Heart left ventricle (tissue), 16 donors: ENCODE results near the gene KIF13A. TPM values are rescaled to one million over a fixed set of nuclear protein-coding genes. Genes with fewer than 3 reads are reported as not detected.
"Not testable (repeated sequence)": the region's sequence is repeated elsewhere in the genome, so short reads cannot be mapped to it uniquely, and the experiment has no call there.

ENCODE experiments used
- ATAC-seq, 4 donors: fragments of 200-7000 bp; cut with Tn5 transposase; one replicate each; pipeline ENCODE4 v1.9.1; 2020 to 2022; ENCODE audit warnings: moderate library complexity in 4 of 4, mild to moderate bottlenecking in 3 of 4, moderate number of reproducible peaks in 1 of 4
- DNase-seq, 5 donors: peaks; one replicate each; pipeline ENCODE4 v3.0.0-alpha.2; 2020
- H3K27ac ChIP-seq, 12 donors: fragments of 200-600 bp; sonication (generic) in 4 of 12; one replicate each; pipeline versions ENCODE4 v1.5.0 to v1.8.0; 2016 to 2022; ENCODE audit warnings: mild to moderate bottlenecking in 2 of 12
- H3K27me3 ChIP-seq, 9 donors: fragments of 200-600 bp; sonication (generic) in 2 of 9; one replicate each; pipeline versions ENCODE4 v1.5.1 to v1.8.0; 2016 to 2022; ENCODE audit warnings: mild to moderate bottlenecking in 3 of 9
- H3K36me3 ChIP-seq, 9 donors: fragments of 200-600 bp; sonication (generic) in 2 of 9; one replicate each; pipeline versions ENCODE4 v1.5.0 to v1.8.0; 2018 to 2022; ENCODE audit warnings: mild to moderate bottlenecking in 2 of 9
- H3K4me1 ChIP-seq, 12 donors: fragments of 200-600 bp; sonication (generic) in 4 of 12; one replicate each; pipeline versions ENCODE4 v1.5.0 to v1.8.0; 2016 to 2022; ENCODE audit warnings: mild to moderate bottlenecking in 3 of 12
- H3K4me3 ChIP-seq, 12 donors: fragments of 200-600 bp; sonication (generic) in 4 of 12; one replicate each; pipeline versions ENCODE4 v1.5.0 to v1.8.0; 2017 to 2022; ENCODE audit warnings: mild to moderate bottlenecking in 9 of 12, moderate library complexity in 4 of 12
- H3K9me3 ChIP-seq, 12 donors: fragments of 200-600 bp; sonication (generic) in 4 of 12; one replicate each; pipeline versions ENCODE4 v1.5.0 to v1.8.0; 2016 to 2022; ENCODE audit warnings: mild to moderate bottlenecking in 1 of 12
- POLR2A ChIP-seq, 2 donors: fragments of 450-650 bp; IDR thresholded peaks; one replicate each; pipeline ENCODE4 v1.6.1; 2017; ENCODE audit warnings: antibody characterized with exemption in 2 of 2, mild to moderate bottlenecking in 2 of 2, moderate library complexity in 2 of 2
- WGBS, 4 donors: extraction: QIAGEN DNeasy Blood & Tissue Kit in 2 of 4; methylation state at CpG; one replicate each; pipeline versions ENCODE4 v1.1.5 to v1.1.7; 2013 to 2018; 5-methylcytosine and 5-hydroxymethylcytosine counted together
- intact Hi-C, 10 donors: fragments of 100-400 bp; cut with DNase I; formaldehyde crosslinking; loops; one replicate each; pipeline versions ENCODE4 v1.11.1 to v1.14.2; 2022
- polyA plus RNA-seq, 2 donors: library from polyadenylated mRNA; stranded (reverse); fragments of 200-250 nt; gene quantifications; one replicate each; pipeline ENCODE4 v1.2.3, GENCODE V29; 2013
- total RNA-seq, 9 donors: library from RNA; depleted of rRNA in 2 of 9; stranded (reverse); fragments of >200 nt in 2 of 9; fragmentation: NEBNext Ultra II Directional in 3 of 9; extraction: Animal tissue kit (Norgen Biotek cat#: 25700) in 3 of 9; gene quantifications; one replicate each; pipeline versions ENCODE4 v1.1.0 to v1.2.4, GENCODE V29; 2016 to 2023
- TF ChIP-seq, protein P1 (sequence below), 12 donors: fragments of 200-600 bp; sonication (generic) in 4 of 12; IDR thresholded peaks; one replicate each; pipeline versions ENCODE4 v1.5.0 to v1.8.0; 2018 to 2022; ENCODE audit warnings: antibody characterized with exemption in 12 of 12, mild to moderate bottlenecking in 5 of 12
- donor health status: ischemic (EF 13 %, LVEDD 7.1; RV severe dilation, severe dysfunction).
- donor health status: healthy with polysubstance abuse.
- donor health status: DM: no; HTN: yes; CAD: no.
- donor health status: DM: no; HTN: no; CAD: no.
- donor health status: ischemic (EF 25% LVEDD 6.9; RV normal size, moderate dysfunction).
- donor health status: ischemic (EF 25% LVEDD 5.7; RV mildly dilated, moderate dysfunction).
- donor health status: healthy.
- donor health status: DM: yes; HTN: yes; CAD: no.
- donor health status: ischemic (EF 35%, LVEDD 5.7; RV mildly dilated, moderate dysfunction).
- donor health status: nonischemic (EF 11% LVEDD 7.7; RV severe dilation, severe dysfunction).
- donor health status: DM: yes; HTN: yes; CAD: no.
- donor health status: PGD.
- donor health status: ischemic (EF 29% LVEDD 5.4; RV normal size, mild dysfunction).
- donor health status: nonischemic (EF 23%, LVEDD 6.1; RV moderate dilation, normal function).

The KIF13A gene
- total and polyA plus RNA-seq, 11 donors: 17.1 to 148 (median 72.2) TPM

DNA sequence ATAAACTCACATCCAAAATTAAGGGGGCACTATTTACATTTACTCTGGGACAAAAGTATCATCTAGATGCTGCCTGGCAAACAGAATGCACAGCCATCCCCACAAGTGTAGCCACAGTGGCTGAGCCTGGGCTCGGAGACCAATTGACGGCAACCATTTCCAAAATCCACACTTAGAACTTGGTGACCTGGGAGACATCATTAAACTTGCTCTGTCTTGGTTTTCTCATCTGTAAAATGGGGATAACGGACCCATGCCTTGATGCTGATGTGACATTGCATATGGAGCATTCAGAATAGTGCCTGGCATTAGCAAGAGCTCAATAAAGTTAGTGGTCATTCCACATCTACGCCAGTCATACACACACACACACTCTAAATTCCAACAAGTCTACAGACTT, 140.7 kb downstream of the KIF13A start:
- H3K27me3 ChIP-seq: no peaks in the 10 kb centered on the region
- no peak for DNase-seq
- TF ChIP-seq, protein P1, sequence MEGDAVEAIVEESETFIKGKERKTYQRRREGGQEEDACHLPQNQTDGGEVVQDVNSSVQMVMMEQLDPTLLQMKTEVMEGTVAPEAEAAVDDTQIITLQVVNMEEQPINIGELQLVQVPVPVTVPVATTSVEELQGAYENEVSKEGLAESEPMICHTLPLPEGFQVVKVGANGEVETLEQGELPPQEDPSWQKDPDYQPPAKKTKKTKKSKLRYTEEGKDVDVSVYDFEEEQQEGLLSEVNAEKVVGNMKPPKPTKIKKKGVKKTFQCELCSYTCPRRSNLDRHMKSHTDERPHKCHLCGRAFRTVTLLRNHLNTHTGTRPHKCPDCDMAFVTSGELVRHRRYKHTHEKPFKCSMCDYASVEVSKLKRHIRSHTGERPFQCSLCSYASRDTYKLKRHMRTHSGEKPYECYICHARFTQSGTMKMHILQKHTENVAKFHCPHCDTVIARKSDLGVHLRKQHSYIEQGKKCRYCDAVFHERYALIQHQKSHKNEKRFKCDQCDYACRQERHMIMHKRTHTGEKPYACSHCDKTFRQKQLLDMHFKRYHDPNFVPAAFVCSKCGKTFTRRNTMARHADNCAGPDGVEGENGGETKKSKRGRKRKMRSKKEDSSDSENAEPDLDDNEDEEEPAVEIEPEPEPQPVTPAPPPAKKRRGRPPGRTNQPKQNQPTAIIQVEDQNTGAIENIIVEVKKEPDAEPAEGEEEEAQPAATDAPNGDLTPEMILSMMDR (IDR thresholded peaks at IDR 0.05): no peak
- TF ChIP-seq POLR2A (IDR thresholded peaks at IDR 0.05): no peak
- peaks cover 0 to 6% (median 0%) of the 10 kb centered on the region in 12 donors for H3K4me1 ChIP-seq
- no peak overlapping the region for H3K27ac ChIP-seq
- H3K4me3 ChIP-seq: no peak overlapping the region
- WGBS, 4 donors: 93 to 97% (median 96%) methylated on average over 4 of the region's 4 CpGs
- peaks cover 0 to 95% (median 52%) of the 10 kb centered on the region in 9 donors for H3K36me3 ChIP-seq
- ATAC-seq: no peak
- no peaks in the 10 kb centered on the region for H3K9me3 ChIP-seq
- intact Hi-C loops: loop anchor here in 2 of 10 donors (5.0 to 10.0 kb wide), 2 partner anchors 138 to 141 kb away; partner anchors contain the start of gene KIF13A (in 2 of the 2)

- no peaks in the 10 kb centered on the region for H3K4me1 ChIP-seq
- peaks cover 0 to 92% (median 46%) of the 10 kb centered on the region in 9 donors for H3K36me3 ChIP-seq
- no peak overlapping the region for H3K4me3 ChIP-seq
- no peak overlapping the region for H3K27ac ChIP-seq
- DNase-seq: no peak
- TF ChIP-seq POLR2A (IDR thresholded peaks at IDR 0.05): no peak
- TF ChIP-seq, protein P1 (IDR thresholded peaks at IDR 0.05): peak in 3 of 12 donors; percentile 8 to 25 (median 19)
- 78 to 83% (median 81%) methylated on average over 4 of the region's 4 CpGs for WGBS, 4 donors
- H3K9me3 ChIP-seq: no peaks in the 10 kb centered on the region
- no peak for ATAC-seq
- intact Hi-C loops: loop anchor here in 2 of 10 donors (5.0 to 10.0 kb wide), 2 partner anchors 139 to 142 kb away; partner anchors contain the start of gene KIF13A (in 2 of the 2)
- H3K27me3 ChIP-seq: no peaks in the 10 kb centered on the region
Measured at GRCh38 chr6:17845598-17845997, 141.8 kb downstream of the KIF13A start.

GRCh38 chr6:17844967-17845366, 142.5 kb downstream of the KIF13A start:
- not testable (repeated sequence) for H3K4me3 ChIP-seq, H3K27me3 ChIP-seq, H3K27ac ChIP-seq, DNase-seq, H3K9me3 ChIP-seq, ATAC-seq, H3K4me1 ChIP-seq
- intact Hi-C loops: loop anchor here in 2 of 10 donors (5.0 to 10.0 kb wide), 2 partner anchors 140 to 142 kb away; partner anchors contain the start of gene KIF13A (in 2 of the 2)
- 87 to 92% (median 90%) methylated on average over 7 of the region's 7 CpGs for WGBS, 4 donors
- peaks cover 0 to 92% (median 39%) of the 10 kb centered on the region in 9 donors for H3K36me3 ChIP-seq

- no peak for DNase-seq
- Histone ChIP-seq H3K27me3 (no peaks in the 10 kb centered on the region), H3K36me3 (peaks cover 0 to 88% (median 21%) of the 10 kb centered on the region in 9 donors), H3K27ac (no peak overlapping the region), H3K4me1 (no peaks in the 10 kb centered on the region), H3K9me3 (no peaks in the 10 kb centered on the region), H3K4me3 (no peak overlapping the region)
- ATAC-seq: no peak
- 85 to 91% (median 90%) methylated on average over 8 of the region's 8 CpGs for WGBS, 4 donors
- no peak for TF ChIP-seq POLR2A (IDR thresholded peaks at IDR 0.05)
- TF ChIP-seq, protein P1 (IDR thresholded peaks at IDR 0.05): no peak
- intact Hi-C loops: loop anchor here in 1 of 10 donors (10.0 kb wide), 1 partner anchor 142 kb away; the partner anchor contains the start of gene KIF13A
Measured at GRCh38 chr6:17842934-17843821, 144.3 kb downstream of the KIF13A start.
